GM23338 (cell line): Measurements from ENCODE around the gene IGF1. TPM values are rescaled to one million over a fixed set of nuclear protein-coding genes. Genes with fewer than 3 reads are reported as not detected.

Experiments used
- ATAC-seq: fragments of 200-7000 bp; cut with Tn5 transposase; 3 replicates; pipeline ENCODE4 v1.9.1; 2020
- DNase-seq: peaks from one replicate; pipeline ENCODE4 v3.0.0-alpha.2; 2015; ENCODE audit warnings: low spot score
- H2AFZ ChIP-seq: fragments of 200-600 bp; sonication (generic); 2 replicates; pipeline ENCODE4 v1.8.0; 2016; ENCODE audit warnings: antibody characterized with exemption, mild to moderate bottlenecking, moderate library complexity
- H3F3A ChIP-seq: fragments of 200-600 bp; sonication (generic); replicated peaks from 2 replicates; pipeline ENCODE4 v1.8.0; 2017; ENCODE audit warnings: antibody characterized with exemption, mixed run types, low read depth
- H3K27ac ChIP-seq: fragments of 200-600 bp; sonication (generic); 2 replicates; pipeline ENCODE4 v1.6.1; 2016; ENCODE audit warnings: low read depth
- H3K27me3 ChIP-seq: fragments of 200-600 bp; sonication (generic); 2 replicates; pipeline ENCODE4 v1.8.0; 2016; ENCODE audit warnings: mild to moderate bottlenecking, mixed run types, moderate library complexity; ENCODE audit not compliant: insufficient read depth
- H3K36me3 ChIP-seq: fragments of 200-600 bp; sonication (generic); 2 replicates; pipeline ENCODE4 v1.8.0; 2016; ENCODE audit warnings: mild to moderate bottlenecking; ENCODE audit not compliant: insufficient read depth
- H3K4me1 ChIP-seq: fragments of 200-600 bp; sonication (generic); 2 replicates; pipeline ENCODE4 v1.8.0; 2016; ENCODE audit warnings: mild to moderate bottlenecking, moderate library complexity; ENCODE audit not compliant: insufficient read depth
- H3K4me2 ChIP-seq: fragments of 200-600 bp; sonication (generic); 2 replicates; pipeline ENCODE4 v1.7.1; 2017; ENCODE audit warnings: mixed run types
- H3K4me3 ChIP-seq: fragments of 200-600 bp; sonication (generic); 2 replicates; pipeline ENCODE4 v1.6.1; 2016; ENCODE audit warnings: mixed run types
- H3K79me2 ChIP-seq: fragments of 200-600 bp; sonication (generic); replicated peaks from 2 replicates; pipeline ENCODE4 v1.8.0; 2017; ENCODE audit warnings: mild to moderate bottlenecking; ENCODE audit not compliant: insufficient read depth
- H3K9me2 ChIP-seq: fragments of 200-600 bp; sonication (generic); 2 replicates; pipeline ENCODE4 v1.8.0; 2017; ENCODE audit not compliant: insufficient read depth
- H4K20me1 ChIP-seq: fragments of 200-600 bp; sonication (generic); replicated peaks from 2 replicates; pipeline ENCODE4 v1.8.0; 2017; ENCODE audit warnings: mild to moderate bottlenecking; ENCODE audit not compliant: insufficient read depth
- H3K27ac Mint-ChIP-seq: 2 replicates; pipeline ENCODE4 v1.8.0; 2020; ENCODE audit warnings: inconsistent platforms, mild to moderate bottlenecking, moderate library complexity, mixed read lengths
- H3K27me3 Mint-ChIP-seq: 3 replicates; pipeline ENCODE4 v1.8.0; 2022; ENCODE audit warnings: low read depth, mild to moderate bottlenecking, moderate library complexity, mixed read lengths, inconsistent platforms; ENCODE audit not compliant: insufficient read depth, poor library complexity
- H3K36me3 Mint-ChIP-seq: 3 replicates; pipeline ENCODE4 v1.8.0; 2021; ENCODE audit warnings: low read depth, mild to moderate bottlenecking, inconsistent platforms, moderate library complexity, mixed read lengths
- H3K4me1 Mint-ChIP-seq: 3 replicates; pipeline ENCODE4 v1.8.0; 2020; ENCODE audit warnings: mild to moderate bottlenecking, inconsistent platforms, mixed read lengths
- H3K4me3 Mint-ChIP-seq: 3 replicates; pipeline ENCODE4 v1.8.0; 2021; ENCODE audit warnings: moderate library complexity, mild to moderate bottlenecking, inconsistent platforms, mixed read lengths
- H3K9me3 Mint-ChIP-seq: 3 replicates; pipeline ENCODE4 v1.8.0; 2020; ENCODE audit warnings: moderate library complexity, mild to moderate bottlenecking, inconsistent platforms, mixed read lengths
- CREB1 ChIP-seq: fragments of 250-450 bp; sonication (Bioruptor Pico); IDR thresholded peaks from 2 replicates; pipeline ENCODE4 v1.5.0; 2020; ENCODE audit warnings: low read depth, mild to moderate bottlenecking, moderate library complexity
- EZH2 ChIP-seq: fragments of 200-600 bp; sonication (generic); IDR thresholded peaks from one replicate; pipeline ENCODE4 v1.8.0; 2017; ENCODE audit warnings: antibody characterized with exemption, mild to moderate bottlenecking, low read depth; ENCODE audit not compliant: unreplicated experiment
- JUNB ChIP-seq: IDR thresholded peaks from one replicate; pipeline ENCODE4 v1.6.1; 2016; ENCODE audit warnings: antibody characterized with exemption; ENCODE audit not compliant: unreplicated experiment
- NANOG ChIP-seq: IDR thresholded peaks from 2 replicates; pipeline ENCODE4 v1.6.1; 2016; ENCODE audit warnings: antibody characterized with exemption, borderline replicate concordance
- POLR2AphosphoS5 ChIP-seq: IDR thresholded peaks from 2 replicates; pipeline ENCODE4 v1.6.1; 2016; ENCODE audit warnings: antibody characterized with exemption, low read depth
- REST ChIP-seq: IDR thresholded peaks from one replicate; pipeline ENCODE4 v1.6.1; 2018; ENCODE audit warnings: antibody characterized with exemption; ENCODE audit not compliant: unreplicated experiment
- ZNF462 ChIP-seq: fragments of 250-450 bp; sonication (Bioruptor Pico); IDR thresholded peaks from 2 replicates; pipeline ENCODE4 v1.5.0; 2020; ENCODE audit warnings: mild to moderate bottlenecking, moderate library complexity
- polyA plus RNA-seq: library from polyadenylated mRNA; unstranded; fragments of >200 nt; fragmentation: Nextera tagmentation; extraction: Ambion mirVana; gene quantifications from 2 replicates; pipeline ENCODE4 v1.2.1, GENCODE V29; 2016
- total RNA-seq: library from RNA; depleted of rRNA; stranded (reverse); fragments of >200 nt; shearing (Covaris generic); gene quantifications from 2 replicates; pipeline ENCODE4 v1.2.3, GENCODE V29; 2014

The IGF1 gene
- total and polyA plus RNA-seq, 2 experiments from 2014 or later, result 0.29 TPM; not detected in 1

GRCh38 chr12:102433304-102433703 is 47.1 kb downstream of the IGF1 start (continued):
- TF ChIP-seq ZNF462 (no peak), NANOG (no peak), CREB1 (CRISPR knock-in tag) (no peak), JUNB (no peak), POLR2AphosphoS5 (no peak)

GRCh38 chr12:102430661-102431060 is 49.7 kb downstream of the IGF1 start:
- Mint-ChIP-seq H3K9me3 (no peaks in the 10 kb centered on the region; the same call in 2 of the 3 replicates), H3K27me3 (peaks cover 2% of the 10 kb centered on the region)

More at GRCh38 chr12:102430661-102431060, 49.7 kb downstream of the IGF1 start:
- Histone ChIP-seq H3K4me2 (no peak overlapping the region), H3K4me3 (no peak overlapping the region), H3K27me3 (no peaks in the 10 kb centered on the region), H3F3A (no peaks in the 10 kb centered on the region), H2AFZ (no peak overlapping the region), H3K27ac (no peak overlapping the region), H4K20me1 (no peaks in the 10 kb centered on the region), H3K9me2 (no peaks in the 10 kb centered on the region), H3K4me1 (peaks cover 6% of the 10 kb centered on the region; the same call in 1 of the 2 replicates), H3K79me2 (no peaks in the 10 kb centered on the region), H3K36me3 (no peaks in the 10 kb centered on the region)
- no peak for ATAC-seq
- Mint-ChIP-seq H3K4me3 (no peak overlapping the region), H3K27ac (no peak overlapping the region), H3K36me3 (no peaks in the 10 kb centered on the region), H3K4me1 (peaks cover 6% of the 10 kb centered on the region; the same call in 2 of the 3 replicates)
- no peak for TF ChIP-seq REST
- no peak for TF ChIP-seq EZH2
- no peak for DNase-seq
